Omental fat pad (tissue), 4 donors: ENCODE measurements around the gene OSTF1. TPM values are rescaled to one million over a fixed set of nuclear protein-coding genes. Genes with fewer than 3 reads are reported as not detected.

Experiments
- ATAC-seq: fragments of 150-250 bp; one replicate; pipeline ENCODE4 v1.9.1; 2016; ENCODE audit warnings: mild to moderate bottlenecking, moderate library complexity; ENCODE audit not compliant: low FRiP score
- DNase-seq: peaks from one replicate; pipeline ENCODE4 v3.0.0-alpha.2; 2019; ENCODE audit warnings: low spot score
- CTCF ChIP-seq, 3 donors: fragments of 450-650 bp; IDR thresholded peaks; one replicate each; pipeline ENCODE4 v1.5.1; 2016 to 2017; ENCODE audit warnings: antibody characterized with exemption in 3 of 3, mild to moderate bottlenecking in 3 of 3, moderate library complexity in 2 of 3
- total RNA-seq, 4 donors: library from RNA; depleted of rRNA; stranded (reverse); fragments of >200 nt; gene quantifications; one replicate each; pipeline ENCODE4 v1.1.0, GENCODE V29; 2016

Gene OSTF1
- total RNA-seq, 4 donors from 2014 or later, result 30.7 to 58.6 (median 37.3) TPM

DNA sequence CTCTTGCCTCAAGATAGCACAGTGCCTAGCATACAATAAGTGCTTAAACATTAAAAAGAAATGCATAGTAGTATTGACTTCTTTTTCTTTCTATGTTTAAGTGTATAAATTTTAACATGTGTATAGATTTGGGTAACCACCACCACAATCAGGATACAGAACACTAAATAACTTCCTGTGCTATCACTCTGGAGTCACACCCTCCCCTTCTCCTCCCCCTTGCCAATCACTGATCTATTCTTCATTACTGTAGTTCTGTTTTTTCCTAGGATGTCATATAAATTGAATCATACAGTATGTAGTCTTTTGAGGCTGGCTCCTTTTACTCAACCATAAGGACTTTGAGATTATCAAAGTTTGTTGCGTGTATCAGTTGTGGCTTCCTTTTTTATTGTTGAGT lies 68.5 kb downstream of the OSTF1 start:
- TF ChIP-seq CTCF (IDR thresholded peaks at IDR 0.05), result no peak
- DNase-seq (no peak), ATAC-seq (no peak)

- no peak for ATAC-seq
- DNase-seq, result no peak
- TF ChIP-seq CTCF (IDR thresholded peaks at IDR 0.05), result no peak
Measured at GRCh38 chr9:75161116-75161857, 73.0 kb downstream of the OSTF1 start.

DNA sequence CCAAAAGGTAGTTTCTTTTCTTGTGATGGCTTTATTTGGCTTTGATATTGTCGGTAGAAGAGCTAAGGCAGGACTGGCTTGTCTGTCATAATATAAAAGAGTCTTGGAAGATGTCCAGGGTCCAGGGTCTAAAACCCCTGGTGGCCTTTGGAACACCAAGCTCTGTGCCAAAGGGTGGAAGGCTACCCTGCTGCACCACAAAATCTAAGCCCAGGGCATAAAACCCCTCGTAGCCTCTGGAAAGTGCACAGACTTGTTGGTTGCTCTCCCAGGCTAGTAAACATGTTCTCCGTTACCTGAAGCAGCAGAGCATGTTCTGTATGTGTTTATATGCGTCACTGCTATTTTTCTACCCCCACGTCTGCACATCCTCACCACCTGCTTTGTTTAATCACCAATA lies 75.5 kb downstream of the OSTF1 start:
- no peak for ATAC-seq
- no peak for TF ChIP-seq CTCF (IDR thresholded peaks at IDR 0.05)

DNA sequence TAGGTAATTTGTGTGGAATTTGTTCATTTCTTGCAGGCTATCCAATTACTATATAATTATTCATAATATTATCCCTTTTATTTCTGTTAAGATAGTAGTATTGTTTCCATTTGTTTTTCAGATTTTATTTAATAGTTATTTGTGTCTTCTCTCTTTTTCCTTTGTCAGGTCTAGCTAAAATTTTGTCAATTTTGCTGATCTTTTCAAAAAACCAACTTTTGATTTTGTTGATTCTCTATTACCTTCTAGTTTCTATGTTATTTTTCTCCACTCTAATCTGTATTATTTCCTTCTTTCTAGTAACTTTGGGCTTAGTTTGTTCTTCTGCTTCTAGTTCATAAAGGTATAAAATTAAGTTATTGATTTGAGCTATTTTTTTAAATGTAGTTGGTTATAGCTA lies 76.3 kb downstream of the OSTF1 start:
- no peak for DNase-seq
- ATAC-seq, result no peak
- no peak for TF ChIP-seq CTCF (IDR thresholded peaks at IDR 0.05)

More for the DNA sequence above, 75.5 kb downstream of the OSTF1 start:
- no peak for DNase-seq

GRCh38 chr9:75167281-75167680 lies 79.0 kb downstream of the OSTF1 start:
- DNase-seq (no peak), ATAC-seq (no peak)
- no peak for TF ChIP-seq CTCF (IDR thresholded peaks at IDR 0.05)

DNA sequence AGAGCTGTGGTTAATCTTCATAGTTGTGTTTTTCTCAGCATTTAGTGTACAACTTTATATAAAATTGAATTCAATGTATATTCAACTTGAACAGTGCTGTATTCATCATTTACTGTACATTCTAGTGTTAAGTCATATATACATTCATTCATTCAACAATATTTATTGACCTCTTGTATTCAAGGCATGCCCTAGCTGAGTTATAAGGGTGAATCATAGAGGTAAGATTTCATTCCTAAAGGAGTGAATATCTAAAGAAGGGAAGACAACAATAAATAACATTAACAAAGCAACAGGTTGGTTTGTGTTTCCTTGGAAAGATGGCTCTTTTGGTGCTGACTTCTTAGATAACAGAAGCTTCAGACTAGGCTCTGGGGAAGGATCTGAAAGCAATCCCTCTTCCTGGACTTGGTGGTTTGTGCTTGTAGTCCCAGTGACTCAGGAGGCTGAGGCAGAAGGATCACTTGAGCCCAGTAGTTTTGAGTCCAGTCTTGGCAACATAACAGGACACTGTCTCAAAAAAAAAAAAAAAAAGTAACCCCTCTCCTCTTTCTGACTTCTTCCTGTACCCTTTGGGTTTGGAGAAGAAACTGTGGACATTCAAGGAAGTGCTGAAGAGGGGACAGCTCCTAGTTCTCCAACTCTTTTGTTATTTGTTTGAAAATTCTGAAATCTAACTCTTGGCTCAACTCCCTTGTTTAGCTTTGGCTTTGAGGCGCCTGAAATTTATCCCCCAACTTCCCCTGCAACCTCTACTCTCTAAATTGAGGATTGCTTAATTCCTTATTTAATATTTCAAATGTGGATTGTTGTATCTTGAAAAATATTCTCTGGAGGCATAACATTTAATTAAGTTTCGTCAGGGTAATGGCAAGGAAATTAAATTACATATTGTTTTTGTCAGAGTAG lies 80.2 kb downstream of the OSTF1 start:
- DNase-seq (no peak), ATAC-seq (no peak)
- no peak for TF ChIP-seq CTCF (IDR thresholded peaks at IDR 0.05)
